Measurements from ENCODE around the gene PKP2.

DNA sequence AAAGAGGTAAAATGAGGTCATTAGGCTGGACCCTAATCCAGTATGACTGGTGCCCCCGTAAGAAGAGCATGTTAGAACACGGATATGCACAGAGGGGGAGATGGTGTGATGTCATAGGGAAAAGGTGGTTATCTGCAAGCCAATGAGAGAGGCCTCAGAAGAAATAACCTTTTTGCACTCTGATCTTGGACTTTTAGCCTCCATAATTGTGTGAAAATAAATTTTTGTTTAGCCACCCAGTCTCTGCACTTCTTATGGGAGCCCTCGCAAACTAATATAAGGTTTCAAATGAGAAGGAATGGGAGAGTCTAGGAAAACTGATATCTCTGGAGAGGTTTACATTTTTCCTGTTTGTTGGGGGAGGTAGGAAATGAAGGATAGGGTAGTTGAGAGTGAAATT lies 43.2 kb upstream of the PKP2 start:
- TF ChIP-seq TEAD4 (IDR thresholded peaks at IDR 0.05) (no peak), EP300 (IDR thresholded peaks at IDR 0.05; ENCODE audit: borderline replicate concordance) (no peak), TAF1 (IDR thresholded peaks at IDR 0.05; ENCODE audit: low read depth) (no peak), FOXM1 (IDR thresholded peaks at IDR 0.05; ENCODE audit: borderline replicate concordance, low read depth) (no peak), RAD21 (IDR thresholded peaks at IDR 0.05; ENCODE audit: low read depth) (no peak), TCF12 (IDR thresholded peaks at IDR 0.05; ENCODE audit: low read depth) (no peak)
- TF ChIP-seq, protein P1, sequence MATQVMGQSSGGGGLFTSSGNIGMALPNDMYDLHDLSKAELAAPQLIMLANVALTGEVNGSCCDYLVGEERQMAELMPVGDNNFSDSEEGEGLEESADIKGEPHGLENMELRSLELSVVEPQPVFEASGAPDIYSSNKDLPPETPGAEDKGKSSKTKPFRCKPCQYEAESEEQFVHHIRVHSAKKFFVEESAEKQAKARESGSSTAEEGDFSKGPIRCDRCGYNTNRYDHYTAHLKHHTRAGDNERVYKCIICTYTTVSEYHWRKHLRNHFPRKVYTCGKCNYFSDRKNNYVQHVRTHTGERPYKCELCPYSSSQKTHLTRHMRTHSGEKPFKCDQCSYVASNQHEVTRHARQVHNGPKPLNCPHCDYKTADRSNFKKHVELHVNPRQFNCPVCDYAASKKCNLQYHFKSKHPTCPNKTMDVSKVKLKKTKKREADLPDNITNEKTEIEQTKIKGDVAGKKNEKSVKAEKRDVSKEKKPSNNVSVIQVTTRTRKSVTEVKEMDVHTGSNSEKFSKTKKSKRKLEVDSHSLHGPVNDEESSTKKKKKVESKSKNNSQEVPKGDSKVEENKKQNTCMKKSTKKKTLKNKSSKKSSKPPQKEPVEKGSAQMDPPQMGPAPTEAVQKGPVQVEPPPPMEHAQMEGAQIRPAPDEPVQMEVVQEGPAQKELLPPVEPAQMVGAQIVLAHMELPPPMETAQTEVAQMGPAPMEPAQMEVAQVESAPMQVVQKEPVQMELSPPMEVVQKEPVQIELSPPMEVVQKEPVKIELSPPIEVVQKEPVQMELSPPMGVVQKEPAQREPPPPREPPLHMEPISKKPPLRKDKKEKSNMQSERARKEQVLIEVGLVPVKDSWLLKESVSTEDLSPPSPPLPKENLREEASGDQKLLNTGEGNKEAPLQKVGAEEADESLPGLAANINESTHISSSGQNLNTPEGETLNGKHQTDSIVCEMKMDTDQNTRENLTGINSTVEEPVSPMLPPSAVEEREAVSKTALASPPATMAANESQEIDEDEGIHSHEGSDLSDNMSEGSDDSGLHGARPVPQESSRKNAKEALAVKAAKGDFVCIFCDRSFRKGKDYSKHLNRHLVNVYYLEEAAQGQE (IDR thresholded peaks at IDR 0.05; ENCODE audit: low read depth), result no peak
- TF ChIP-seq, protein P2, sequence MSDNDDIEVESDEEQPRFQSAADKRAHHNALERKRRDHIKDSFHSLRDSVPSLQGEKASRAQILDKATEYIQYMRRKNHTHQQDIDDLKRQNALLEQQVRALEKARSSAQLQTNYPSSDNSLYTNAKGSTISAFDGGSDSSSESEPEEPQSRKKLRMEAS (IDR thresholded peaks at IDR 0.05), result no peak
- TF ChIP-seq, protein P3, sequence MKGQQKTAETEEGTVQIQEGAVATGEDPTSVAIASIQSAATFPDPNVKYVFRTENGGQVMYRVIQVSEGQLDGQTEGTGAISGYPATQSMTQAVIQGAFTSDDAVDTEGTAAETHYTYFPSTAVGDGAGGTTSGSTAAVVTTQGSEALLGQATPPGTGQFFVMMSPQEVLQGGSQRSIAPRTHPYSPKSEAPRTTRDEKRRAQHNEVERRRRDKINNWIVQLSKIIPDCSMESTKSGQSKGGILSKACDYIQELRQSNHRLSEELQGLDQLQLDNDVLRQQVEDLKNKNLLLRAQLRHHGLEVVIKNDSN (IDR thresholded peaks at IDR 0.05), result no peak

Measured in Ishikawa (cell line).